Transverse colon (tissue), 3 donors: ENCODE measurements around the gene HSD17B2.

ENCODE experiments used
- EP300 ChIP-seq: sonication (generic); formaldehyde crosslinking; IDR thresholded peaks from one replicate; pipeline ENCODE4 v1.6.1; 2017; ENCODE audit warnings: antibody characterized with exemption, low read depth
- POLR2A ChIP-seq: fragments of 450-650 bp; IDR thresholded peaks from one replicate; pipeline ENCODE4 v1.6.1; 2016; ENCODE audit warnings: antibody characterized with exemption, mild to moderate bottlenecking, moderate library complexity
- TF ChIP-seq, protein P1 (sequence below), 5 experiments: fragments of 200-600 bp in 3 of 5; fragments of 450-650 bp in 2 of 5; sonication (generic) in 3 of 5; IDR thresholded peaks; 1 replicate in 2 of 5; 2 replicates in 3 of 5; pipeline ENCODE4 v1.5.1; 2016 to 2017; ENCODE audit warnings: antibody characterized with exemption in 5 of 5, inconsistent platforms in 3 of 5, mild to moderate bottlenecking in 2 of 5, moderate library complexity in 1 of 5

DNA sequence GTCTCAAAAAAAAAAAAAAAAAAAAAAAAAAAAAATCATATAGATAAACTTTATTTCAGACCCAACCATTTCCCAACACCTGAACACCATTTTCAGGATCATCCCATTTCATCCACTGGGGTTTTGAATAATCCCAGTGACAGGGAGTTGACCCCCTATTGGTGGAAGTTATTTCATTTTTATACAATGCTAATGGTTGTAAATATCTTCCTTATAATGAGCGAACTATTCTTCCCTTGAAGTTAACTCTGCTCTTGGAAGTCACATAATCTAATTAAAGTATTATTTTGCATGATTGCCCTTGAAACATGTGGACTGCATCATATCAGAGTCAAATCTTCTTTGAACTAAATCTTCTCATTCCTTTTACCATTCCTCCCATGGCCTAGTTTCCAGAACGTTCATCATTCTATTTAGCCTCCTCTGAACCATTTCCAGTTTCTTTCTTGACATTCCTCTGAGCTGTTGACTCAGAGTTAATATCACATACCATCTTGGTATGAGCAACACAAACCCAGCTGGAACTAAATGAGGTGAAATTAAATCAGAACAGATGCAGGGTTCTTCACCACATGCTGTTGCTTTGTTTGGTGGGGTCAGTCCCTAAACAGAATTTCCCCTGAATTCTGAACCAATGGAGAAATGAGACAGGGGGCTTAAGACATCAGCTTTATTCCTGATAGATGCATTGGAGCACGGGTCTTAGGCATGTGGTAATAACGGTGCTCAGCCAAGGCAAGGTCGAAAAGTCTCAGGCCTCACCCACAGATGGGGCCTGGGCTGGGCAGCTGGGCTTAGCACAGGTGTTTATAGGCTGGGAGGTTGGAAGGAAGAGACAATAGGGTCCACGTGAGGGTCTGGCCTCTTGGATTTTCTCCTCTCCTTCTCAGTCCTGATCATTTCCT lies 8.9 kb downstream of the HSD17B2 start:
- TF ChIP-seq, protein P1, sequence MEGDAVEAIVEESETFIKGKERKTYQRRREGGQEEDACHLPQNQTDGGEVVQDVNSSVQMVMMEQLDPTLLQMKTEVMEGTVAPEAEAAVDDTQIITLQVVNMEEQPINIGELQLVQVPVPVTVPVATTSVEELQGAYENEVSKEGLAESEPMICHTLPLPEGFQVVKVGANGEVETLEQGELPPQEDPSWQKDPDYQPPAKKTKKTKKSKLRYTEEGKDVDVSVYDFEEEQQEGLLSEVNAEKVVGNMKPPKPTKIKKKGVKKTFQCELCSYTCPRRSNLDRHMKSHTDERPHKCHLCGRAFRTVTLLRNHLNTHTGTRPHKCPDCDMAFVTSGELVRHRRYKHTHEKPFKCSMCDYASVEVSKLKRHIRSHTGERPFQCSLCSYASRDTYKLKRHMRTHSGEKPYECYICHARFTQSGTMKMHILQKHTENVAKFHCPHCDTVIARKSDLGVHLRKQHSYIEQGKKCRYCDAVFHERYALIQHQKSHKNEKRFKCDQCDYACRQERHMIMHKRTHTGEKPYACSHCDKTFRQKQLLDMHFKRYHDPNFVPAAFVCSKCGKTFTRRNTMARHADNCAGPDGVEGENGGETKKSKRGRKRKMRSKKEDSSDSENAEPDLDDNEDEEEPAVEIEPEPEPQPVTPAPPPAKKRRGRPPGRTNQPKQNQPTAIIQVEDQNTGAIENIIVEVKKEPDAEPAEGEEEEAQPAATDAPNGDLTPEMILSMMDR (IDR thresholded peaks at IDR 0.05): no peak
- TF ChIP-seq POLR2A: no peak
- TF ChIP-seq EP300: no peak
